ENCODE data around the gene CLCN1. TPM values are rescaled to one million over a fixed set of nuclear protein-coding genes. Genes with fewer than 3 reads are reported as not detected.

The CLCN1 gene
- total and polyA plus RNA-seq, 10 donors: 0.06 to 0.54 (median 0.08) TPM; not detected in 3

GRCh38 chr7:143351060-143351459 is 35.1 kb downstream of the CLCN1 start:
- Histone ChIP-seq H3K4me3 (no peak overlapping the region), H3K27me3 (replicated peaks in 1 of 7) (peaks cover 0 to 26% (median 0%) of the 10 kb centered on the region in 7 donors), H3K9me3 (no peaks in the 10 kb centered on the region), H3K27ac (no peak overlapping the region), H3K36me3 (no peaks in the 10 kb centered on the region), H3K4me1 (no peaks in the 10 kb centered on the region)
- intact Hi-C loops (cut with DNase I; ENCODE audit: low total_unique reads): no loop called here
- TF ChIP-seq POLR2A (IDR thresholded peaks at IDR 0.05) (no peak), POLR2AphosphoS5 (IDR thresholded peaks at IDR 0.05) (no peak), CTCF (IDR thresholded peaks at IDR 0.05 in 8 of 11, conservative IDR thresholded peaks at IDR 0.05 in 3 of 11) (no peak)
- WGBS, 5 donors: 75 to 85% (median 77%) methylated on average over 5 of the region's 5 CpGs
- DNase-seq: no peak

- TF ChIP-seq CTCF (IDR thresholded peaks at IDR 0.05 in 8 of 11, conservative IDR thresholded peaks at IDR 0.05 in 3 of 11): no peak
- TF ChIP-seq POLR2AphosphoS5 (IDR thresholded peaks at IDR 0.05): no peak
- no peak for TF ChIP-seq POLR2A (IDR thresholded peaks at IDR 0.05)
- no peak for DNase-seq
- WGBS, 5 donors: 80 to 93% (median 88%) methylated on average over 9 of the region's 9 CpGs
- H3K27ac ChIP-seq: no peak overlapping the region
- H3K27me3 ChIP-seq (replicated peaks in 1 of 7): peaks cover 0 to 21% (median 0%) of the 10 kb centered on the region in 7 donors
- H3K4me3 ChIP-seq: no peak overlapping the region
- H3K9me3 ChIP-seq: no peaks in the 10 kb centered on the region
- intact Hi-C loops (cut with DNase I; ENCODE audit: low total_unique reads): no loop called here
- no peaks in the 10 kb centered on the region for H3K4me1 ChIP-seq
- no peaks in the 10 kb centered on the region for H3K36me3 ChIP-seq
These were observed 35.7 kb downstream of the CLCN1 start for GRCh38 chr7:143351574-143351973.

GRCh38 chr7:143352531-143353002 is 36.7 kb downstream of the CLCN1 start:
- Histone ChIP-seq H3K27ac (no peak overlapping the region), H3K4me3 (no peak overlapping the region), H3K9me3 (no peaks in the 10 kb centered on the region), H3K4me1 (no peaks in the 10 kb centered on the region), H3K27me3 (replicated peaks in 1 of 7) (peaks cover 0 to 19% (median 0%) of the 10 kb centered on the region in 7 donors), H3K36me3 (no peaks in the 10 kb centered on the region)
- intact Hi-C loops (cut with DNase I; ENCODE audit: low total_unique reads): no loop called here
- TF ChIP-seq POLR2AphosphoS5 (IDR thresholded peaks at IDR 0.05): peak in 2 of 3 donors; percentile 45 to 61
- no peak for TF ChIP-seq CTCF (IDR thresholded peaks at IDR 0.05 in 8 of 11, conservative IDR thresholded peaks at IDR 0.05 in 3 of 11)
- WGBS, 5 donors: 74 to 83% (median 78%) methylated on average over 11 of the region's 11 CpGs
- DNase-seq: no peak

- H3K4me3 ChIP-seq: no peak overlapping the region
- DNase-seq: no peak
- intact Hi-C loops (cut with DNase I; ENCODE audit: low total_unique reads): no loop called here
- H3K36me3 ChIP-seq: no peaks in the 10 kb centered on the region
- no peaks in the 10 kb centered on the region for H3K4me1 ChIP-seq
- TF ChIP-seq CTCF (IDR thresholded peaks at IDR 0.05 in 8 of 11, conservative IDR thresholded peaks at IDR 0.05 in 3 of 11) (no peak), POLR2AphosphoS5 (IDR thresholded peaks at IDR 0.05) (no peak), POLR2A (IDR thresholded peaks at IDR 0.05) (no peak)
- no peaks in the 10 kb centered on the region for H3K9me3 ChIP-seq
- 86 to 94% (median 87%) methylated on average over 8 of the region's 8 CpGs for WGBS, 5 donors
- H3K27ac ChIP-seq: no peak overlapping the region
- H3K27me3 ChIP-seq (replicated peaks in 1 of 7): peaks cover 0 to 25% (median 0%) of the 10 kb centered on the region in 7 donors
These were observed 38.5 kb downstream of the CLCN1 start for GRCh38 chr7:143354376-143354775.
